ENCODE results near the gene NME7.

The NME7 gene

GRCh38 chr1:169146576-169147214 is 220.9 kb downstream of the NME7 start:
- DNase-seq (ENCODE audit: low read depth), result no peak
- no peak for TF ChIP-seq CTCF (IDR thresholded peaks at IDR 0.05; ENCODE audit: control insufficient read depth, insufficient read depth, low read depth, low read length, missing control alignments)
- H3K4me3 ChIP-seq (ENCODE audit: control insufficient read depth, low read depth, low read length), result no peak overlapping the region

GRCh38 chr1:169144941-169145626 is 222.5 kb downstream of the NME7 start:
- H3K4me3 ChIP-seq (ENCODE audit: control insufficient read depth, low read depth, low read length), result no peak overlapping the region
- DNase-seq (ENCODE audit: low read depth), result no peak
- no peak for TF ChIP-seq CTCF (IDR thresholded peaks at IDR 0.05; ENCODE audit: control insufficient read depth, insufficient read depth, low read depth, low read length, missing control alignments)

- TF ChIP-seq CTCF (IDR thresholded peaks at IDR 0.05; ENCODE audit: control insufficient read depth, insufficient read depth, low read depth, low read length, missing control alignments), result no peak
- no peak overlapping the region for H3K4me3 ChIP-seq (ENCODE audit: control insufficient read depth, low read depth, low read length)
- no peak for DNase-seq (ENCODE audit: low read depth)
Measured at GRCh38 chr1:169143984-169144383, 223.6 kb downstream of the NME7 start.

- H3K4me3 ChIP-seq (ENCODE audit: control insufficient read depth, low read depth, low read length), result no peak overlapping the region
- DNase-seq (ENCODE audit: low read depth), result no peak
- TF ChIP-seq CTCF (IDR thresholded peaks at IDR 0.05; ENCODE audit: control insufficient read depth, insufficient read depth, low read depth, low read length, missing control alignments), result no peak
Measured at GRCh38 chr1:169143346-169143745, 224.3 kb downstream of the NME7 start.

DNA sequence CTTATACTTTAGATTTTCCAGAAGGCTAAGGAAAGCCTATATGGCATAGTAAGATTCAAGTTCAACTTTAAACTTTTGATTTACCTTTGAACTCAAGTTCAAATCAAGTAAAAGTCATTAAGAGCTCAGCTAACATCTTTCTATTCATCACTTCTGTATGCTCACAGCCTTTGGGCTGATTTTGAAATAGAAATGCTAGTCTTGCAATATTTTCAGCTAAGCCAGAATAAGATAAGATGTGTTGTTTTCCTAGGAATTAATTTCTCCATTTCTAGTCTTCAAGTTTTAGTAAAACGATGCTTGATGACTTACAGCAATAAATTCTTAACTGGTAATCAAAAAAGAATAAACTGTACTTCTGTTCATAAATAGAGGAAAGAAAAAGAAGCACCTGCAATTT is 225.5 kb downstream of the NME7 start:
- no peak for DNase-seq (ENCODE audit: low read depth)
- no peak for TF ChIP-seq CTCF (IDR thresholded peaks at IDR 0.05; ENCODE audit: control insufficient read depth, insufficient read depth, low read depth, low read length, missing control alignments)
- H3K4me3 ChIP-seq (ENCODE audit: control insufficient read depth, low read depth, low read length), result no peak overlapping the region

DNA sequence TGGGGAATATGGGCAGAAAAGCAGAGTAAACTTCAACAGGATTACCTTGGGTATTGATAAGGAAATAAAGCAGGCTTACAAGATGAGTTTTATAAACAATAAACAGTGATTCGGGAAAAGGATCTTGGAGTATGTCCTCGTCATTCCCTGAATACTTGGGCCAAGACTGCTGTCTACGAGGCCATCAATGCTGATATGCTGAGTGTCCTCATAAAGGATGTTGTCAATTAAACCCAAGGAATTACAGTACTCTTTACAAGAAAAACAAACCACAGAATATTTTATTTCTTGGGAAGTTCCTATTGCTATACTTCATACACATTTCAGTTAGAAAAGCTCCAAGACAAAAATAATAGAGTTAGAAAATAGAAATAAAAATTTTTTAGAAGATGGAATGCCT is 226.2 kb downstream of the NME7 start:
- no peak for TF ChIP-seq CTCF (IDR thresholded peaks at IDR 0.05; ENCODE audit: control insufficient read depth, insufficient read depth, low read depth, low read length, missing control alignments)
- H3K4me3 ChIP-seq (ENCODE audit: control insufficient read depth, low read depth, low read length), result no peak overlapping the region
- DNase-seq (ENCODE audit: low read depth), result no peak

Measured in AG09309 (cell line).